Neuronal stem cell (in vitro differentiated cells): ENCODE results near the gene GPA33.

Experiments used
- DNase-seq: peaks from one replicate; pipeline ENCODE4 v3.0.0-alpha.2; 2013; ENCODE audit warnings: low spot score
- H2AFZ ChIP-seq: one replicate; pipeline ENCODE4 v1.6.1; 2013; ENCODE audit warnings: mild to moderate bottlenecking, low read length, inconsistent platforms
- H2AK5ac ChIP-seq: 2 replicates; pipeline ENCODE4 v1.6.1; 2013; ENCODE audit warnings: low read depth, mild to moderate bottlenecking, inconsistent platforms, low read length, moderate library complexity, mixed read lengths
- H2BK120ac ChIP-seq: 2 replicates; pipeline ENCODE4 v1.6.1; 2013; ENCODE audit warnings: low read depth, mild to moderate bottlenecking, inconsistent platforms, low read length, moderate library complexity, mixed read lengths
- H2BK12ac ChIP-seq: one replicate; pipeline ENCODE4 v1.6.1; 2013; ENCODE audit warnings: low read length, inconsistent platforms
- H2BK15ac ChIP-seq: 2 replicates; pipeline ENCODE4 v1.6.1; 2013; ENCODE audit warnings: mild to moderate bottlenecking, low read length, inconsistent platforms, mixed read lengths
- H2BK5ac ChIP-seq: one replicate; pipeline ENCODE4 v1.6.1; 2013; ENCODE audit warnings: inconsistent platforms, mild to moderate bottlenecking, low read length, moderate library complexity
- H3K14ac ChIP-seq: one replicate; pipeline ENCODE4 v1.6.1; 2013; ENCODE audit warnings: low read length, inconsistent platforms
- H3K18ac ChIP-seq: 2 replicates; pipeline ENCODE4 v1.6.1; 2013; ENCODE audit warnings: low read length, inconsistent platforms
- H3K23ac ChIP-seq: 2 replicates; pipeline ENCODE4 v1.6.1; 2013; ENCODE audit warnings: low read depth, mild to moderate bottlenecking, mixed read lengths, low read length, inconsistent platforms; ENCODE audit not compliant: poor library complexity
- H3K27ac ChIP-seq: replicated peaks from 3 replicates; pipeline ENCODE4 v1.5.1; 2013; ENCODE audit warnings: low read length, inconsistent platforms
- H3K27me3 ChIP-seq, 3 experiments: 2 replicates each; pipeline ENCODE4 v1.6.1; 2013; ENCODE audit warnings: low read length in 3 of 3, mild to moderate bottlenecking in 2 of 3, inconsistent platforms in 1 of 3, low read depth in 1 of 3, mixed read lengths in 1 of 3, moderate library complexity in 1 of 3; ENCODE audit not compliant: control insufficient read depth in 3 of 3, insufficient read depth in 3 of 3
- H3K36me3 ChIP-seq, 2 donors: replicated peaks in 1 of 2; 2 replicates each; pipeline ENCODE4 v1.6.1; 2013; ENCODE audit warnings: low read length in 2 of 2; ENCODE audit not compliant: control insufficient read depth in 2 of 2, insufficient read depth in 2 of 2
- H3K4ac ChIP-seq: 2 replicates; pipeline ENCODE4 v1.6.1; 2013; ENCODE audit warnings: inconsistent platforms, mild to moderate bottlenecking, low read length, moderate library complexity
- H3K4me1 ChIP-seq, 2 donors: 1 replicate in 1 of 2; 2 replicates in 1 of 2; pipeline ENCODE4 v1.6.1; 2013; ENCODE audit warnings: low read length in 2 of 2, low read depth in 1 of 2; ENCODE audit not compliant: control insufficient read depth in 2 of 2, insufficient read depth in 1 of 2
- H3K4me2 ChIP-seq: one replicate; pipeline ENCODE4 v1.6.1; 2013; ENCODE audit warnings: mild to moderate bottlenecking, low read length, inconsistent platforms; ENCODE audit not compliant: insufficient read depth, poor library complexity, severe bottlenecking
- H3K4me3 ChIP-seq, 2 donors: 2 replicates each; pipeline ENCODE4 v1.5.1; 2013; ENCODE audit warnings: low read length in 2 of 2, mild to moderate bottlenecking in 2 of 2, inconsistent platforms in 1 of 2, moderate library complexity in 1 of 2
- H3K79me1 ChIP-seq: one replicate; pipeline ENCODE4 v1.6.1; 2013; ENCODE audit warnings: low read depth, mild to moderate bottlenecking, inconsistent platforms, low read length, moderate library complexity
- H3K9ac ChIP-seq: one replicate; pipeline ENCODE4 v1.6.1; 2013; ENCODE audit warnings: mild to moderate bottlenecking, low read depth, low read length, inconsistent platforms; ENCODE audit not compliant: poor library complexity
- H3K9me3 ChIP-seq, 2 donors: replicated peaks in 1 of 2; 2 replicates each; pipeline versions ENCODE3 to v1.6.1; 2013; ENCODE audit warnings: low read length in 2 of 2, mild to moderate bottlenecking in 2 of 2, inconsistent platforms in 1 of 2, low read depth in 1 of 2, mixed read lengths in 1 of 2, moderate library complexity in 1 of 2; ENCODE audit not compliant: control insufficient read depth in 2 of 2, insufficient read depth in 1 of 2
- H4K8ac ChIP-seq: one replicate; pipeline ENCODE4 v1.6.1; 2013; ENCODE audit warnings: low read depth, mild to moderate bottlenecking, inconsistent platforms, low read length, moderate library complexity
- H4K91ac ChIP-seq: one replicate; pipeline ENCODE4 v1.6.1; 2013; ENCODE audit warnings: low read length, low read depth, mild to moderate bottlenecking, inconsistent platforms; ENCODE audit not compliant: poor library complexity
- WGBS, 2 donors: extraction: QIAGEN DNeasy Blood & Tissue Kit; methylation state at CpG; one replicate each; pipeline ENCODE4 v1.1.7; 2013; ENCODE audit warnings: missing lambda C conversion rate in 2 of 2, mixed read lengths in 1 of 2; ENCODE audit not compliant: insufficient read length in 2 of 2, insufficient replicate concordance in 1 of 2; ENCODE audit errors: extremely low coverage in 2 of 2; 5-methylcytosine and 5-hydroxymethylcytosine counted together

GPA33 gene

DNA sequence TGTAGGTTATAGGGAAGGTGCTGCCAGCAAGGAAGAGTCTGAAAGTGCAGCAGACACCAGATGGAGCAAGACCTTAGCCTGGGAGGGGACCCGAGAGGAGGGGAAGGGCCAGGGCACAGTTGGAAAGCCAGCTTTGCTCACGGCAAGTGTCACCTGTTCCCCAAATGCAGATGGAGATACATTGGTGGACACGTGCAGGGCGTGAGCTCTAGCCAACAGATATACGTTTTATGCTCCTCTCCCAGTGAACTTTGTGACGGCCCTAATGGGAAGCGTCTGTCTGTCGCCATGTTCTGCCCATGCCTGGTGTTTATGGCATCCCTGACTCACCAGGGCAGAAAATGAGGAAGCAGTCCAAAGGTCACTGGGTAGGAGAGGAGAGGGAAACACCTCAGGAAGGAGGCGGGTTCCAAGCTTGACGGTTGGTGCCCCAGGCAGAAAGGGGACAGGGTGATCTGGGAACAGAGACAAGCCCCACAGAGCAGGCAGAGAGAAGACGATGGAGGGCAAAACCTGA lies 7.6 kb downstream of the GPA33 start:
- WGBS, 2 donors, result no CpG with 5 or more reads among the region's 11 CpGs
- H3K36me3 ChIP-seq, result no peaks in the 10 kb centered on the region
- H4K91ac ChIP-seq, result peak overlapping the region; percentile 33
- peak overlapping the region in 1 of 2 donors; percentile 29 for H3K4me3 ChIP-seq
- H3K4me2 ChIP-seq, result no peak overlapping the region
- H3K79me1 ChIP-seq, result no peaks in the 10 kb centered on the region
- no peak overlapping the region for H2BK120ac ChIP-seq
- H2BK5ac ChIP-seq, result no peak overlapping the region
- H3K9me3 ChIP-seq, result peaks cover 0 to 4% of the 10 kb centered on the region in 2 donors
- no peak overlapping the region for H2AK5ac ChIP-seq
- H3K4ac ChIP-seq, result no peak overlapping the region
- H3K14ac ChIP-seq, result peak overlapping the region; percentile 0
- no peak for DNase-seq
- H3K18ac ChIP-seq, result peak overlapping the region; percentile 3
- H2AFZ ChIP-seq, result no peak overlapping the region
- H3K23ac ChIP-seq, result no peak overlapping the region
- H3K27ac ChIP-seq, result no peak overlapping the region
- peaks cover 0 to 13% (median 0%) of the 10 kb centered on the region in 3 experiments for H3K27me3 ChIP-seq
- H2BK15ac ChIP-seq, result no peak overlapping the region
- no peaks in the 10 kb centered on the region for H3K4me1 ChIP-seq
- H3K9ac ChIP-seq, result no peak overlapping the region
- no peak overlapping the region for H2BK12ac ChIP-seq
- no peak overlapping the region for H4K8ac ChIP-seq

DNA sequence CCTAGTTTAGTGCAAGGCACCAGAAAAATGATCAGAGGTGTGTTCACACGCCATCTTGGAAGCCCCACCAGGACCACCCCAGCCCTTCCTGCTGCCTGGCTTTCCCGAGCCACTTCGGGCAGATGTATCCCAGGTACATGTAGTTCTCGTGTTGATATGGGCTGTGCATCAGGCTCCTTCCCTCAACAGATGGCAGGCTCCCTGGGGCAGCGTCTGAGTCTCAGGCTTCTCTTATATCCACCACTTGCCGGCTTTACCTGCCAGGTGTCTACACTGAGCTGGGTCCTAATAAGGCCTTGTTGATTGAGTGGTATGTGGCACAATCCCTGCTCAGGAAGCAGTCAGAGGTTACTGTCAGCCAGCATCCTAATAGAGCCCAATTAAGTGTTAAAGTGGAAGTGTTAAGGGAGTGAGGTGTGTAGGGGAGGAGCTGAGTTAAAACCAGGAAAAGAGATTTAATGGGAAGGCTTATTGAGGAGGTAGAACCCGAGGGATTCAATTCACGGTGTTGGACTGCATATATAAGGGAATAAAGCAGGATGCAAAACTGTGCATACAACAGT lies 8.5 kb downstream of the GPA33 start:
- no peaks in the 10 kb centered on the region for H3K4me1 ChIP-seq
- H3K9me3 ChIP-seq, result peaks cover 0 to 4% of the 10 kb centered on the region in 2 donors
- no peak overlapping the region for H3K18ac ChIP-seq
- H3K79me1 ChIP-seq, result no peaks in the 10 kb centered on the region
- DNase-seq, result no peak
- no CpG with 5 or more reads among the region's 8 CpGs for WGBS, 2 donors
- no peak overlapping the region for H3K27ac ChIP-seq
- peaks cover 0 to 13% (median 0%) of the 10 kb centered on the region in 3 experiments for H3K27me3 ChIP-seq
- no peak overlapping the region for H3K23ac ChIP-seq
- H2AFZ ChIP-seq, result no peak overlapping the region
- no peak overlapping the region for H3K4me2 ChIP-seq
- H3K4me3 ChIP-seq, result no peak overlapping the region
- no peaks in the 10 kb centered on the region for H3K36me3 ChIP-seq
- no peak overlapping the region for H4K91ac ChIP-seq
- no peak overlapping the region for H3K14ac ChIP-seq
- H2BK5ac ChIP-seq, result no peak overlapping the region
- no peak overlapping the region for H4K8ac ChIP-seq
- H2BK15ac ChIP-seq, result no peak overlapping the region
- H2BK12ac ChIP-seq, result no peak overlapping the region
- no peak overlapping the region for H2BK120ac ChIP-seq
- H3K4ac ChIP-seq, result no peak overlapping the region
- H2AK5ac ChIP-seq, result no peak overlapping the region
- no peak overlapping the region for H3K9ac ChIP-seq

DNA sequence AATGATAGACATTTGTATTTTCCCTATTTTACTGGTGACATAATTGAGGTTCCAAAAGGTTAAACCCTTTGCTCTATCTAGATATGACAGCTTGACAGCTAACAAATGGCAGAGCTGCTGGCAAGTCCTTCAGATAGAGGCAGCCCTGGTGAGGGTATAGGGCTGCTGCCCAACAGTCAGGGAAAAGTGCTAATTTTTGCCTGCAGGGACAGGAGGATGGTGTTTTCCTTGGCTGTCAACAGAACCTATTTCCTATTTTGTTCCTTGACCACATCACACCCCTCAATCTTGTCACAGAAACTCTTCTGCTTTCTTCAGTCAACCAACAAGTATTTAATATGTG lies 12.3 kb downstream of the GPA33 start:
- H3K4ac ChIP-seq, result no peak overlapping the region
- H3K9me3 ChIP-seq, result no peaks in the 10 kb centered on the region
- H3K79me1 ChIP-seq, result no peaks in the 10 kb centered on the region
- DNase-seq, result no peak
- no peak overlapping the region for H3K4me2 ChIP-seq
- H3K4me1 ChIP-seq, result peaks cover 0 to 7% of the 10 kb centered on the region in 2 donors
- H3K27ac ChIP-seq, result no peak overlapping the region
- H4K91ac ChIP-seq, result no peak overlapping the region
- no peak overlapping the region for H2BK5ac ChIP-seq
- no peak overlapping the region for H2AFZ ChIP-seq
- no peak overlapping the region for H2AK5ac ChIP-seq
- H3K36me3 ChIP-seq, result no peaks in the 10 kb centered on the region
- H2BK15ac ChIP-seq, result no peak overlapping the region
- no peak overlapping the region for H2BK120ac ChIP-seq
- H3K18ac ChIP-seq, result no peak overlapping the region
- H3K23ac ChIP-seq, result no peak overlapping the region
- H3K9ac ChIP-seq, result no peak overlapping the region
- H3K4me3 ChIP-seq, result no peak overlapping the region
- no peak overlapping the region for H2BK12ac ChIP-seq
- no peak overlapping the region for H4K8ac ChIP-seq
- peaks cover 0 to 8% (median 0%) of the 10 kb centered on the region in 3 experiments for H3K27me3 ChIP-seq
- H3K14ac ChIP-seq, result no peak overlapping the region

DNA sequence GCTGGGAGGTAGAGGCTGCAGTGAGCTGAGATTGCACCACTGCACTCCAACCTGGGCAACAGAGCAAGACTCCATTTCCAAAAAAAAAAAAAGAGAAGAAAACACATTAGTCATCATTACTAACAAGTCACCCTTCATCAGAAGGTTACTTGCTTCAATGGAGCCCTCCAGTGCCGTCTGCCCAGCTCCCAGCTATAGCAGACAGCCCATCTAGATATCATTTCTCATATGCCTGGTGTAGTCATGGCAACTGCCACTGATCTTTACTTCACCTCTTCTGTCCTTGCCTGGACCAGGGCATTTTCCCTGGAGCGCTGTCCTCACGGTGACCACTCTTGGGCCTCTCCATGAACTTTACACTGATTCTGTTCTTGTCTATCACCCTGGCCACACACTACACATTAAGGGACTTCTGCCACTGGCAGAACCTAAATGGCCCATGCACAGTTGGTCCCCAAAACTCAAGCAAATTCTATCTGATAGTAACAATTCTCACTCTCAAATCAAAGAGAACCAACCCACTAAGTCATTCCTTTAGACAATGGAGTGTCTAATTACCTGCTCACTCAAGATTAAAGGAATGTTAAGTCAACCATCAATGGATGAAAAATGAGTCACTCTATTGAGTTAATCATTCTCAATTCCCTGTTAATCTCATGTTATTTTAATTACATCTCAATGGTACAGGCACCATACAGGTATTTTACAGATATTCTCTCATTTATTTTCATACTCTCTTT lies 12.9 kb downstream of the GPA33 start:
- peaks cover 0 to 7% of the 10 kb centered on the region in 2 donors for H3K4me1 ChIP-seq
- H4K8ac ChIP-seq, result no peak overlapping the region
- H3K23ac ChIP-seq, result no peak overlapping the region
- no peak overlapping the region for H4K91ac ChIP-seq
- H2BK5ac ChIP-seq, result no peak overlapping the region
- H3K79me1 ChIP-seq, result no peaks in the 10 kb centered on the region
- H2AK5ac ChIP-seq, result no peak overlapping the region
- H3K9ac ChIP-seq, result no peak overlapping the region
- H3K14ac ChIP-seq, result no peak overlapping the region
- peaks cover 0 to 4% (median 0%) of the 10 kb centered on the region in 3 experiments for H3K27me3 ChIP-seq
- no CpG with 5 or more reads among the region's 3 CpGs for WGBS, 2 donors
- H3K9me3 ChIP-seq, result no peaks in the 10 kb centered on the region
- DNase-seq, result no peak
- no peak overlapping the region for H2BK15ac ChIP-seq
- no peak overlapping the region for H3K4ac ChIP-seq
- H3K18ac ChIP-seq, result no peak overlapping the region
- H3K4me3 ChIP-seq, result no peak overlapping the region
- no peak overlapping the region for H2BK12ac ChIP-seq
- H2AFZ ChIP-seq, result no peak overlapping the region
- no peaks in the 10 kb centered on the region for H3K36me3 ChIP-seq
- no peak overlapping the region for H3K4me2 ChIP-seq
- H2BK120ac ChIP-seq, result no peak overlapping the region
- H3K27ac ChIP-seq, result no peak overlapping the region
